Activated CD8-positive, alpha-beta T cell treated with anti-CD3 and anti-CD28 coated beads for 36 hours (primary cell): ENCODE data around the gene WDR20. TPM values are rescaled to one million over a fixed set of nuclear protein-coding genes. Genes with fewer than 3 reads are reported as not detected.
"Not testable (repeated sequence)": the region's sequence is repeated elsewhere in the genome, so short reads cannot be mapped to it uniquely, and the experiment has no call there.

Source experiments
- ATAC-seq: fragments of 200-7000 bp; cut with Tn5 transposase; one replicate; pipeline ENCODE4 v1.10.0; 2021; ENCODE audit warnings: mild to moderate bottlenecking, moderate library complexity
- CTCF ChIA-PET: fragments of 350-600 bp; sonication (Branson Sonifier 250); formaldehyde crosslinking; loops from one replicate; lab custom pipeline; 2021; ENCODE audit warnings: antibody characterized with exemption; lab: Charles Lee
- POLR2A ChIA-PET: fragments of 350-600 bp; sonication (Branson Sonifier 250); formaldehyde crosslinking; loops from one replicate; lab custom pipeline; 2021; ENCODE audit warnings: antibody characterized with exemption; lab: Charles Lee
- DNase-seq: peaks from one replicate; pipeline ENCODE4 v3.0.0-alpha.2; 2020
- H3K27ac Mint-ChIP-seq: one replicate; pipeline ENCODE4 v1.8.0; 2021; ENCODE audit warnings: mild to moderate bottlenecking, mixed read lengths
- H3K27me3 Mint-ChIP-seq: one replicate; pipeline ENCODE4 v1.8.0; 2021; ENCODE audit warnings: mixed read lengths
- H3K36me3 Mint-ChIP-seq: one replicate; pipeline ENCODE4 v1.8.0; 2021; ENCODE audit warnings: low read depth, mixed read lengths
- H3K4me1 Mint-ChIP-seq: one replicate; pipeline ENCODE4 v1.8.0; 2021; ENCODE audit warnings: low read depth, mixed read lengths
- H3K4me3 Mint-ChIP-seq: one replicate; pipeline ENCODE4 v1.8.0; 2021; ENCODE audit warnings: mild to moderate bottlenecking, moderate library complexity, mixed read lengths
- H3K9me3 Mint-ChIP-seq: one replicate; pipeline ENCODE4 v1.8.0; 2021; ENCODE audit warnings: mixed read lengths
- intact Hi-C: fragments of 100-400 bp; cut with micrococcal nuclease; formaldehyde crosslinking; loops from one replicate; pipeline ENCODE4 v1.10.0; 2022
- total RNA-seq, 2 experiments: library from RNA; stranded (reverse); gene quantifications; one replicate each; pipeline ENCODE4 v1.2.3, GENCODE V29; 2021
- TF ChIP-seq, protein P1 (sequence below): fragments of 200-600 bp; IDR thresholded peaks from one replicate; pipeline ENCODE4 v1.8.0; 2022; ENCODE audit warnings: antibody characterized with exemption, mild to moderate bottlenecking

The WDR20 gene
- total RNA-seq, 2 experiments from 2014 or later = 18.5 to 21.6 TPM

DNA sequence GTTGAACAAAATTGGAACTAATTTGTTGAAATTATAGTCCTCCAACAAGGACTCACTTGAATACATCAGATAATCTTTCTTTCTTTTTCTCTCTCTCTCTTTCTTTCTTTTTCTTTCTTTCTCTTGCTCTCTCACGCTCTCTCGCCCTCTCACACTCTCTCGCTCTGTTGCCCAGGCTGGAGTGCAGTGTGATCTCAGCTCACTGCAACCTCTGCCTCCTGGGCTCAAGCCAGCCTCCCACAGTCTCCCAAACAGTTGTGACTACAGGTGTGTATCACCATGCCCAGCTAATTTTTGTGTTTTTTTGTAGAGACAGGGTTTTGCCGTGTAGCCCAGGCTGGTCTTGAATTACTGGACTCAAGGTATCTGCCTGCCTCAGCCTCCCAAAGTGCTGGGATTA, 22.8 kb downstream of the WDR20 start:
- H3K4me1 Mint-ChIP-seq = peaks cover 51% of the 10 kb centered on the region
- CTCF ChIA-PET = no interaction called here

DNA sequence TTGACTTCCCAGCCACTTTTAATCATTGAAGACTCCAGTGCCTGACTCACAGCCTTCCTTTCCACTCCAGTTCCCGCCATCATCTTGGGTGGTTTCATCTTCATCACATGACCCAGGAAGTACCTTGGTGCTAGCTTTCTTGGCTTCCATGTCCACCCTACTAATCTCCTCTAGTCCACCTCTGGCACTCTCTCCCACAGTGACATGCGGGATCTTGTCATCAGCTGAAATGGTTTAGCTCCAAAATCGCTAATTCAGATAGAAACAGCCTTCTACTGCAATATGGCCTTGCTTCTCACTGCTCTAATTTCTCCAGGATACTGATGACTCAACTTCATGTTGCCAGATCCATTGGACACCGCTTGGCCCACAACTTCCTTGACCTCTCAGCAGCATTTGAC, 24.5 kb downstream of the WDR20 start:
- no peak for DNase-seq

More for the DNA sequence above, 22.8 kb downstream of the WDR20 start:
- POLR2A ChIA-PET = no interaction called here
- DNase-seq (no peak), ATAC-seq (no peak)
- intact Hi-C loops = no loop called here
- no peak overlapping the region for H3K4me3 Mint-ChIP-seq
- TF ChIP-seq, protein P1, sequence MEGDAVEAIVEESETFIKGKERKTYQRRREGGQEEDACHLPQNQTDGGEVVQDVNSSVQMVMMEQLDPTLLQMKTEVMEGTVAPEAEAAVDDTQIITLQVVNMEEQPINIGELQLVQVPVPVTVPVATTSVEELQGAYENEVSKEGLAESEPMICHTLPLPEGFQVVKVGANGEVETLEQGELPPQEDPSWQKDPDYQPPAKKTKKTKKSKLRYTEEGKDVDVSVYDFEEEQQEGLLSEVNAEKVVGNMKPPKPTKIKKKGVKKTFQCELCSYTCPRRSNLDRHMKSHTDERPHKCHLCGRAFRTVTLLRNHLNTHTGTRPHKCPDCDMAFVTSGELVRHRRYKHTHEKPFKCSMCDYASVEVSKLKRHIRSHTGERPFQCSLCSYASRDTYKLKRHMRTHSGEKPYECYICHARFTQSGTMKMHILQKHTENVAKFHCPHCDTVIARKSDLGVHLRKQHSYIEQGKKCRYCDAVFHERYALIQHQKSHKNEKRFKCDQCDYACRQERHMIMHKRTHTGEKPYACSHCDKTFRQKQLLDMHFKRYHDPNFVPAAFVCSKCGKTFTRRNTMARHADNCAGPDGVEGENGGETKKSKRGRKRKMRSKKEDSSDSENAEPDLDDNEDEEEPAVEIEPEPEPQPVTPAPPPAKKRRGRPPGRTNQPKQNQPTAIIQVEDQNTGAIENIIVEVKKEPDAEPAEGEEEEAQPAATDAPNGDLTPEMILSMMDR = no peak
- H3K9me3 Mint-ChIP-seq = no peaks in the 10 kb centered on the region
- H3K27me3 Mint-ChIP-seq = no peaks in the 10 kb centered on the region
- no peak overlapping the region for H3K27ac Mint-ChIP-seq
- H3K36me3 Mint-ChIP-seq = peaks cover 15% of the 10 kb centered on the region

DNA sequence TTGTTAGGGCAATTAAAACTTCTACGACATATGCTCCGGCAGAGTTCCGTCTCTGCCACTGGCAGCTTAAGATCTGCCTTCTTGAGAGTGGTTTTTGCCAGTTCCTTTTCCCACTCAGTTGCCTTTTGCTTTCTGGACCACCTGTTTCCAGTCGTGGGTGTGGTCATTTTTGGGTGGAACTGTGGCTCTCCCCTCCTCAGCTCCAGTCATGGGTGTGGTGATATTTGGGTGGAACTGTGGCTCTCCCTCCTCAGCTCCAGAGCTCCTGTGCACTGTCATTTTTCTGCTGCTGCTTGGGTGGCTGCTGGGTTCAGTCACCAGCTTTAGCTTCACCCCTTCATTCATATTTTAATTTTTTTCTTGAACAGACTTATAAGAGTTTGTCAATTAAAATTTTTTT, 25.3 kb downstream of the WDR20 start:
- Mint-ChIP-seq H3K27me3 (no peaks in the 10 kb centered on the region), H3K4me1 (peaks cover 41% of the 10 kb centered on the region), H3K36me3 (peaks cover 15% of the 10 kb centered on the region), H3K9me3 (no peaks in the 10 kb centered on the region), H3K27ac (no peak overlapping the region), H3K4me3 (no peak overlapping the region)
- DNase-seq (no peak), ATAC-seq (no peak)
- intact Hi-C loops = no loop called here
- POLR2A ChIA-PET = no interaction called here
- CTCF ChIA-PET = interaction anchor here (1.3 kb wide), 1 partner anchor 16 kb away, joined by 3 read pairs; no protein-coding TSS in a partner anchor
- TF ChIP-seq, protein P1 = no peak

More for the DNA sequence above, 24.5 kb downstream of the WDR20 start:
- TF ChIP-seq, protein P1 = no peak
- CTCF ChIA-PET = interaction anchor here (1.3 kb wide), 1 partner anchor 17 kb away, joined by 3 read pairs; no protein-coding TSS in a partner anchor
- Mint-ChIP-seq H3K27me3 (no peaks in the 10 kb centered on the region), H3K36me3 (peaks cover 15% of the 10 kb centered on the region), H3K9me3 (no peaks in the 10 kb centered on the region), H3K27ac (no peak overlapping the region), H3K4me3 (no peak overlapping the region), H3K4me1 (peaks cover 43% of the 10 kb centered on the region)
- intact Hi-C loops = no loop called here
- ATAC-seq = no peak
- POLR2A ChIA-PET = no interaction called here

DNA sequence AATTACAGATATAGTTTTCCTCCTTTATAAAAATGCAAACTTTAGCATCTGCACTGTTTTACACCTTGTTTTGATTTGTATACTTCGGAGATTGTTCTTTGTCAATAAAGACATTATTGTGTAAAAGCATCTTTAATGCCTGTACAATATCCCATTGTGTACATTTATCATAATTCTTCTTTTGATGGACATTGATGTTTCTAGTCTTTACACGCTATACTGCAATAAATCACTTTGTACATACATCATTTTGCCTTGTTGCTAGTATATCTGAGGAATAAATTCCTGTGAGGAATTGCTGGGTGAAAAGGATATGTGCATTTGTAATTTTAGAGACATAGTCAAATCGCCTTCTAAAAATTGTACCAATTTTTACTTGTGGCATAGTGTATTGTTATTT, 30.4 kb downstream of the WDR20 start:
- POLR2A ChIA-PET = interaction anchor here (0.9 kb wide), 1 partner anchor 9 kb away, joined by 3 read pairs; no protein-coding TSS in a partner anchor
- DNase-seq (no peak), ATAC-seq (no peak)
- intact Hi-C loops = no loop called here
- H3K27me3 Mint-ChIP-seq = no peaks in the 10 kb centered on the region
- no peak overlapping the region for H3K4me3 Mint-ChIP-seq
- no peaks in the 10 kb centered on the region for H3K9me3 Mint-ChIP-seq
- H3K27ac Mint-ChIP-seq = no peak overlapping the region
- H3K36me3 Mint-ChIP-seq = peaks cover 4% of the 10 kb centered on the region
- H3K4me1 Mint-ChIP-seq = peaks cover 33% of the 10 kb centered on the region
- CTCF ChIA-PET = no interaction called here
- TF ChIP-seq, protein P1 = no peak

DNA sequence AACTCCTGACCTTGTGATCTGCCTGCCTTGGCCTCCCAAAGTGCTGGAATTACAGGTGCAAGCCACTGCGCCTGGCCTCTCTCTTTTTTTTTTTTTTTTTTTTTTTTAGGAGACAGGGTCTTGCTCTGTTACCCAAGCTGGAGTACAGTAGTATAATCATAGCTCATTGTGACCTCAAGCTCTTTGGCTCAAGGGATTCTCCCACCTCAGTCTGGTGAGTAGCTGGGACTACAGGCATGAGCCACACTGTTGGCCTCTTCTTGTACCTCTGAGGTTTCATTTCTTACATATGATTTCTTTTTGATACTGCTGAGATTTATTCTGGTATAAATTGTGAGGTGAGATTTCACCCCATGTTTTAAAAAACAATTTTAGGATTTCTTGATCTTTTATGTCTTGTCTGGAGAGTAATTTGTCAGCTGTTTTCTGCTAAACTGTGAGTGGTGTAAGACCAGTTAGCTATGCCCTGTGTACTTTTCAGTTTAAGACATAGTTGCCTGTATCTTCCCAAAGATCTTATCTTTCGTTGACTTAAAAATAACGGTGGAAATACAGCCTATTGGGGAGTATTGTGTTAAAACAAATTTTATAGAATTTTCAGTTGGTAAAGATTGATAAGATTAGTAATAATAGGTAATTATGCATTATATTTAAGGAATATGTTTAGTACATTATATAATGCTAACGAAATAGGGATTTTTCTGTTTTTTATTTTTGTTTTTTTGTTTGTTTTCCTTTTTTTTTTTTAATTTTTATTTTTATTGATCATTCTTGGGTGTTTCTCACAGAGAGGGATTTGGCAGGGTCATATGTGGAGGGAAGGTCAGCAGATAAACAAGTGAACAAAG, 31.7 kb downstream of the WDR20 start:
- ChIA-PET POLR2A (no interaction called here), CTCF (no interaction called here)
- Mint-ChIP-seq H3K27ac (no peak overlapping the region), H3K4me1 (peaks cover 38% of the 10 kb centered on the region), H3K4me3 (no peak overlapping the region), H3K36me3 (peaks cover 8% of the 10 kb centered on the region), H3K9me3 (no peaks in the 10 kb centered on the region), H3K27me3 (no peaks in the 10 kb centered on the region)
- DNase-seq (no peak), ATAC-seq (no peak)
- intact Hi-C loops = no loop called here
- TF ChIP-seq, protein P1 = no peak

DNA sequence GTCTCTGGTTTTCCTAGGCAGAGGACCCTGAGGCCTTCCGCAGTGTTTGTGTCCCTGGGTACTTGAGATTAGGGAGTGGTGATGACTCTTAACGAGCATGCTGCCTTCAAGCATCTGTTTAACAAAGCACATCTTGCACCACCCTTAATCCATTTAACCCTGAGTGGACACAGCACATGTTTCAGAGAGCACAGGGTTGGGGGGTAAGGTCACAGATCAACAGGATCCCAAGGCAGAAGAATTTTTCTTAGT, 32.2 kb downstream of the WDR20 start:
- ATAC-seq, H3K9me3 Mint-ChIP-seq, POLR2A ChIA-PET, H3K27ac Mint-ChIP-seq, CTCF ChIA-PET, H3K36me3 Mint-ChIP-seq, DNase-seq, intact Hi-C loops, H3K4me3 Mint-ChIP-seq, H3K27me3 Mint-ChIP-seq: not testable (repeated sequence)
- H3K4me1 Mint-ChIP-seq = peaks cover 36% of the 10 kb centered on the region

DNA sequence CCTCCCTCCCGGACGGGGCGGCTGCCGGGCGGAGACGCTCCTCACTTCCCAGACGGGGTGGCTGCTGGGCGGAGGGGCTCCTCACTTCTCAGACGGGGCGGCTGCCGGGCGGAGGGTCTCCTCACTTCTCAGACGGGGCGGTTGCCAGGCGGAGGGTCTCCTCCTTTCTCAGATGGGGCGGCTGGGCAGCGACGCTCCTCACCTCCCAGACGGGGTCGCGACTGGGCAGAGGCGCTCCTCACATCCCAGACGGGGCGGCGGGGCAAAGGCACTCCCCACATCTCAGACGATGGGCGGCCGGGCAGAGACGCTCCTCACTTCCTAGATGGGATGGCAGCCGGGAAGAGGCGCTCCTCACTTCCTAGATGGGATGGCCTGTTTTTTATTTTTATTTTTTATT, 33.0 kb downstream of the WDR20 start:
- DNase-seq, POLR2A ChIA-PET, H3K9me3 Mint-ChIP-seq, H3K27me3 Mint-ChIP-seq, H3K36me3 Mint-ChIP-seq, CTCF ChIA-PET, H3K27ac Mint-ChIP-seq, intact Hi-C loops, H3K4me3 Mint-ChIP-seq, ATAC-seq: not testable (repeated sequence)
- H3K4me1 Mint-ChIP-seq = peaks cover 40% of the 10 kb centered on the region
